Kasumi-1 (cell line): ENCODE measurements around the gene FLNC.

Experiments
- DNase-seq, 2 experiments: peaks; one replicate each; lab custom pipeline; 2025; lab: John Stamatoyannopoulos, UW

Gene FLNC

GRCh38 chr7:128801003-128801402 is 29.2 kb upstream of the FLNC start:
- no peak for DNase-seq

GRCh38 chr7:128801667-128802418 is 28.4 kb upstream of the FLNC start:
- no peak for DNase-seq

- no peak for DNase-seq
Measured at GRCh38 chr7:128804484-128804883, 25.7 kb upstream of the FLNC start.

GRCh38 chr7:128805225-128805624 is 25.0 kb upstream of the FLNC start:
- DNase-seq: no peak

GRCh38 chr7:128807191-128807590 is 23.0 kb upstream of the FLNC start:
- DNase-seq: no peak

- no peak for DNase-seq
Measured at GRCh38 chr7:128809363-128809762, 20.8 kb upstream of the FLNC start.

- DNase-seq: no peak
Measured at GRCh38 chr7:128810473-128810872, 19.7 kb upstream of the FLNC start.

- DNase-seq: no peak
Measured at GRCh38 chr7:128810997-128811396, 19.2 kb upstream of the FLNC start.

GRCh38 chr7:128811631-128812430 is 18.4 kb upstream of the FLNC start:
- no peak for DNase-seq

- DNase-seq: peak; percentile 62 to 65
Measured at GRCh38 chr7:128812514-128813168, 17.6 kb upstream of the FLNC start.

GRCh38 chr7:128814499-128814898 is 15.7 kb upstream of the FLNC start:
- no peak for DNase-seq

- DNase-seq: no peak
Measured at GRCh38 chr7:128815289-128815942, 14.8 kb upstream of the FLNC start.

GRCh38 chr7:128818694-128819093 is 11.5 kb upstream of the FLNC start:
- DNase-seq: no peak

- no peak for DNase-seq
Measured at GRCh38 chr7:128821724-128822123, 8.5 kb upstream of the FLNC start.

- DNase-seq: no peak
Measured at GRCh38 chr7:128826512-128826911, 3.7 kb upstream of the FLNC start.

GRCh38 chr7:128826916-128827247 is 3.3 kb upstream of the FLNC start:
- no peak for DNase-seq

- no peak for DNase-seq
Measured at GRCh38 chr7:128827248-128827958, 2.8 kb upstream of the FLNC start.

- no peak for DNase-seq
Measured at GRCh38 chr7:128827971-128828711, 2.1 kb upstream of the FLNC start.

GRCh38 chr7:128829391-128830166 is 627 bp upstream of the FLNC start:
- peak in 1 of 2 experiments; percentile 15 for DNase-seq
